Measurements from ENCODE around the gene CHMP2A.
"Not testable (repeated sequence)": the region's sequence is repeated elsewhere in the genome, so short reads cannot be mapped to it uniquely, and the experiment has no call there.

Gene CHMP2A

GRCh38 chr19:58578012-58578925 lies 23.4 kb upstream of the CHMP2A start:
- H3K4me3 ChIP-seq (ENCODE audit: low read depth, low read length) = no peak overlapping the region
- ChIA-PET POLR2A (interaction anchor here (1.0 to 1.5 kb wide), 4 partner anchors 24 to 215 kb away, joined by 3 to 7 read pairs (median 4); partner anchors contain the start of genes CHMP2A, TRIM28, ZBTB45 and ZNF497), CTCF (no interaction called here)
- no peak for TF ChIP-seq ZNF10 (tag by site-specific recombination; IDR thresholded peaks at IDR 0.05)
- peak; percentile 61; the same call in 1 of the 2 replicates for TF ChIP-seq HOXD13 (CRISPR knock-in tag; IDR thresholded peaks at IDR 0.05; ENCODE audit: borderline replicate concordance)
- no peaks in the 10 kb centered on the region for H3K9me3 ChIP-seq (ENCODE audit: control insufficient read depth, insufficient read depth, low read depth, low read length)
- H3K36me3 ChIP-seq (ENCODE audit: control insufficient read depth in 2 of 2, insufficient read depth in 1 of 2, low read length in 2 of 2) = peaks cover 0 to 23% of the 10 kb centered on the region in 2 experiments; a peak in 2 of 3 replicates
- no peak overlapping the region for H3K27ac ChIP-seq (ENCODE audit: extremely low read depth, low read depth, low read length)
- H3K4me1 ChIP-seq (ENCODE audit: control insufficient read depth, insufficient read depth, low read length) = peaks cover 8% of the 10 kb centered on the region

- H3K4me3 ChIP-seq (ENCODE audit: low read depth, low read length); H3K27ac ChIP-seq (ENCODE audit: extremely low read depth, low read depth, low read length); H3K4me1 ChIP-seq (ENCODE audit: control insufficient read depth, insufficient read depth, low read length); H3K9me3 ChIP-seq (ENCODE audit: control insufficient read depth, insufficient read depth, low read depth, low read length): not testable (repeated sequence)
- H3K36me3 ChIP-seq (ENCODE audit: control insufficient read depth in 2 of 2, insufficient read depth in 1 of 2, low read length in 2 of 2) = peaks cover 0 to 16% of the 10 kb centered on the region in 2 experiments; a peak in 2 of 3 replicates
- CTCF ChIA-PET = interaction anchor here (0.6 kb wide), 1 partner anchor 12 kb away, joined by 5 read pairs; no protein-coding TSS in a partner anchor
- POLR2A ChIA-PET = interaction anchor here (1.0 to 2.8 kb wide), 3 partner anchors 34 to 215 kb away, joined by 3 to 22 read pairs (median 3); partner anchors contain the start of genes TRIM28 and ZNF497
Measured at GRCh38 chr19:58577581-58577980, 22.7 kb upstream of the CHMP2A start.

DNA sequence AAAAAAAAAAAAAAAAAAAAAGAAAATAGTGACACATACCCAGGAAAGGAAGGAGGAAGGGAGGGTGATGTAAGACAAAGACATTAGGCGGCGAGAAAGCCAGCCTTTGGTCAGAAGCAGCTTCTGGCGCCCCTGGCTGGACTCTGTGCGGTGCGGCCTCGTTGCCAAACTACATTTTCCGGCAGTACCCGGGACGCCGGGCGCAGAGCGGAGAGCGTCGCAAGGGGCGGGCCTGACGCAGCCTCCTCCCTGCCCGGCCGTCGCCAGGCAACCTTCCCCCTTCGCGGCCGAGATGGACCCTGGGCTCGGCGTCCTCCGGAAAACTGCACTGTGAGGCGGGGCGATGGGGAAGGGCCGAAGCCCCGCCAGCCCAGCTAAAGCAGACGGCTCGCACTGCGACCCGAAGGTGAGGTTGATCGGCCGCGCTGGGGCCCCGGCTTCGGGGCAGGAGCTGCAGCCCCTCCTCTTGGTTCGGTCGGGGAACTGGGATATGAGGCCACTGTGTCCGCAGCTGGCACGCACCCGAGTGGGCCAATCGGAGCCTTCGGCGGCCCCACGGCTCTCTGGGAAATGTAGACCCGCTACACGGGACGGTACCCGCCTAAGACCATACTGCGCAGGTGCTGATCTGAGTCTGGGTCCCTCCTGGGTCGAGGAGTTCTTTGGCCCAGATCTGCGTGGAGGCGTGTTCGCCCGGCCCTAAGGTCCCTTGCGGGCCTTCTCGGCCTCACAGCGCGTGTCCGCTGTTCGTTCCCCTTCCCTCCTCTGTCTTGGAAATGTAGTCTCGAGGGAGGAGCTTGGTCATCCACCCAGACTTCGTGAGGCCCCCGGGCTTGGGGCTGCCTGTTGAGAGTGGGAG lies 20.5 kb upstream of the CHMP2A start:
- Histone ChIP-seq H3K27ac (ENCODE audit: extremely low read depth, low read depth, low read length) (peak overlapping the region; percentile 75), H3K36me3 (ENCODE audit: control insufficient read depth in 2 of 2, insufficient read depth in 1 of 2, low read length in 2 of 2) (peaks cover 0 to 17% of the 10 kb centered on the region in 2 experiments; a peak in 2 of 3 replicates), H3K4me1 (ENCODE audit: control insufficient read depth, insufficient read depth, low read length) (peaks cover 8% of the 10 kb centered on the region), H3K4me3 (ENCODE audit: low read depth, low read length) (peak overlapping the region; percentile 81), H3K9me3 (ENCODE audit: control insufficient read depth, insufficient read depth, low read depth, low read length) (no peaks in the 10 kb centered on the region)
- CTCF ChIA-PET = interaction anchor here (0.5 to 1.1 kb wide), 5 partner anchors 11 to 794 kb away, joined by 3 to 4 read pairs (median 3); partner anchors contain the start of gene CHMP2A
- POLR2A ChIA-PET = interaction anchor here (0.6 to 2.8 kb wide), 14 partner anchors 10 to 1340 kb away, joined by 3 to 26 read pairs (median 6); partner anchors contain the start of genes CHMP2A, TRIM28, UBE2M and ZBTB45
- TF ChIP-seq ZNF174 (tag by site-specific recombination; IDR thresholded peaks at IDR 0.05) (no peak), ZNF2 (tag by site-specific recombination; IDR thresholded peaks at IDR 0.05) (peak; percentile 4; the same call in 1 of the 2 replicates), ZNF175 (tag by site-specific recombination; IDR thresholded peaks at IDR 0.05) (no peak), ZSCAN16 (tag by site-specific recombination; IDR thresholded peaks at IDR 0.05) (no peak), ZNF707 (tag by site-specific recombination; IDR thresholded peaks at IDR 0.05) (no peak), ZFHX2 (tag by site-specific recombination; conservative IDR thresholded peaks at IDR 0.05) (no peak), BCL11B (tag by site-specific recombination; IDR thresholded peaks at IDR 0.05; ENCODE audit: low read depth) (peak; percentile 77), TRIM28 (IDR thresholded peaks at IDR 0.05; ENCODE audit: borderline replicate concordance, low read length) (no peak), ZNF658 (tag by site-specific recombination; IDR thresholded peaks at IDR 0.05) (no peak), ZNF223 (tag by site-specific recombination; IDR thresholded peaks at IDR 0.05) (no peak), MEIS1 (CRISPR knock-in tag; IDR thresholded peaks at IDR 0.05; ENCODE audit: borderline replicate concordance) (no peak), ZBTB8A (tag by site-specific recombination; IDR thresholded peaks at IDR 0.05) (peak; percentile 36; the same call in 1 of the 2 replicates), ZNF76 (tag by site-specific recombination; IDR thresholded peaks at IDR 0.05; ENCODE audit: borderline replicate concordance, low read depth) (peak; percentile 91), ZNF157 (tag by site-specific recombination; IDR thresholded peaks at IDR 0.05) (no peak)
- TF ChIP-seq, protein P1, sequence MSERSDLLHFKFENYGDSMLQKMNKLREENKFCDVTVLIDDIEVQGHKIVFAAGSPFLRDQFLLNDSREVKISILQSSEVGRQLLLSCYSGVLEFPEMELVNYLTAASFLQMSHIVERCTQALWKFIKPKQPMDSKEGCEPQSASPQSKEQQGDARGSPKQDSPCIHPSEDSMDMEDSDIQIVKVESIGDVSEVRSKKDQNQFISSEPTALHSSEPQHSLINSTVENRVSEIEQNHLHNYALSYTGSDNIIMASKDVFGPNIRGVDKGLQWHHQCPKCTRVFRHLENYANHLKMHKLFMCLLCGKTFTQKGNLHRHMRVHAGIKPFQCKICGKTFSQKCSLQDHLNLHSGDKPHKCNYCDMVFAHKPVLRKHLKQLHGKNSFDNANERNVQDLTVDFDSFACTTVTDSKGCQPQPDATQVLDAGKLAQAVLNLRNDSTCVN (tag by site-specific recombination; optimal IDR thresholded peaks at IDR 0.05) = peak; percentile 61
- TF ChIP-seq, protein P2, sequence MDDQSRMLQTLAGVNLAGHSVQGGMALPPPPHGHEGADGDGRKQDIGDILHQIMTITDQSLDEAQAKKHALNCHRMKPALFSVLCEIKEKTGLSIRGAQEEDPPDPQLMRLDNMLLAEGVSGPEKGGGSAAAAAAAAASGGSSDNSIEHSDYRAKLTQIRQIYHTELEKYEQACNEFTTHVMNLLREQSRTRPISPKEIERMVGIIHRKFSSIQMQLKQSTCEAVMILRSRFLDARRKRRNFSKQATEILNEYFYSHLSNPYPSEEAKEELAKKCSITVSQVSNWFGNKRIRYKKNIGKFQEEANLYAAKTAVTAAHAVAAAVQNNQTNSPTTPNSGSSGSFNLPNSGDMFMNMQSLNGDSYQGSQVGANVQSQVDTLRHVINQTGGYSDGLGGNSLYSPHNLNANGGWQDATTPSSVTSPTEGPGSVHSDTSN (CRISPR knock-in tag; IDR thresholded peaks at IDR 0.05) = no peak; the same call in none of the 2 replicates
- TF ChIP-seq, protein P3, sequence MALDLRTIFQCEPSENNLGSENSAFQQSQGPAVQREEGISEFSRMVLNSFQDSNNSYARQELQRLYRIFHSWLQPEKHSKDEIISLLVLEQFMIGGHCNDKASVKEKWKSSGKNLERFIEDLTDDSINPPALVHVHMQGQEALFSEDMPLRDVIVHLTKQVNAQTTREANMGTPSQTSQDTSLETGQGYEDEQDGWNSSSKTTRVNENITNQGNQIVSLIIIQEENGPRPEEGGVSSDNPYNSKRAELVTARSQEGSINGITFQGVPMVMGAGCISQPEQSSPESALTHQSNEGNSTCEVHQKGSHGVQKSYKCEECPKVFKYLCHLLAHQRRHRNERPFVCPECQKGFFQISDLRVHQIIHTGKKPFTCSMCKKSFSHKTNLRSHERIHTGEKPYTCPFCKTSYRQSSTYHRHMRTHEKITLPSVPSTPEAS (tag by site-specific recombination; IDR thresholded peaks at IDR 0.05) = no peak
- TF ChIP-seq, protein P4, sequence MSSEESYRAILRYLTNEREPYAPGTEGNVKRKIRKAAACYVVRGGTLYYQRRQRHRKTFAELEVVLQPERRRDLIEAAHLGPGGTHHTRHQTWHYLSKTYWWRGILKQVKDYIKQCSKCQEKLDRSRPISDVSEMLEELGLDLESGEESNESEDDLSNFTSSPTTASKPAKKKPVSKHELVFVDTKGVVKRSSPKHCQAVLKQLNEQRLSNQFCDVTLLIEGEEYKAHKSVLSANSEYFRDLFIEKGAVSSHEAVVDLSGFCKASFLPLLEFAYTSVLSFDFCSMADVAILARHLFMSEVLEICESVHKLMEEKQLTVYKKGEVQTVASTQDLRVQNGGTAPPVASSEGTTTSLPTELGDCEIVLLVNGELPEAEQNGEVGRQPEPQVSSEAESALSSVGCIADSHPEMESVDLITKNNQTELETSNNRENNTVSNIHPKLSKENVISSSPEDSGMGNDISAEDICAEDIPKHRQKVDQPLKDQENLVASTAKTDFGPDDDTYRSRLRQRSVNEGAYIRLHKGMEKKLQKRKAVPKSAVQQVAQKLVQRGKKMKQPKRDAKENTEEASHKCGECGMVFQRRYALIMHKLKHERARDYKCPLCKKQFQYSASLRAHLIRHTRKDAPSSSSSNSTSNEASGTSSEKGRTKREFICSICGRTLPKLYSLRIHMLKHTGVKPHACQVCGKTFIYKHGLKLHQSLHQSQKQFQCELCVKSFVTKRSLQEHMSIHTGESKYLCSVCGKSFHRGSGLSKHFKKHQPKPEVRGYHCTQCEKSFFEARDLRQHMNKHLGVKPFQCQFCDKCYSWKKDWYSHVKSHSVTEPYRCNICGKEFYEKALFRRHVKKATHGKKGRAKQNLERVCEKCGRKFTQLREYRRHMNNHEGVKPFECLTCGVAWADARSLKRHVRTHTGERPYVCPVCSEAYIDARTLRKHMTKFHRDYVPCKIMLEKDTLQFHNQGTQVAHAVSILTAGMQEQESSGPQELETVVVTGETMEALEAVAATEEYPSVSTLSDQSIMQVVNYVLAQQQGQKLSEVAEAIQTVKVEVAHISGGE (tag by site-specific recombination; conservative IDR thresholded peaks at IDR 0.05; ENCODE audit: low read depth) = peak; percentile 57; the same call in 1 of the 2 replicates
